Stimulated activated CD4-positive, alpha-beta T cell treated with anti-CD3 and anti-CD28 coated beads, Interleukin-2, amount 100 ng/mL, for 48 hours (primary cell): Measurements from ENCODE around the gene ZCCHC12.
A peak's percentile ranks its signal among the peaks of the same experiment; 100 is the strongest.
"Not testable (repeated sequence)": the region's sequence is repeated elsewhere in the genome, so short reads cannot be mapped to it uniquely, and the experiment has no call there.

ENCODE experiments used
- DNase-seq, 2 donors: peaks; one replicate each; pipeline ENCODE4 v3.0.0-alpha.2; 2020

Gene ZCCHC12

GRCh38 chrX:118823263-118824172, at the start of gene ZCCHC12:
TSS of gene ZCCHC12 (plus strand) at chrX:118823824. CDS start at chrX:118825245, 1,421 bp downstream.
- DNase-seq: peak in 1 of 2 donors; percentile 3

- no peak for DNase-seq
Measured at GRCh38 chrX:118779581-118779980, 44.0 kb upstream of the ZCCHC12 start.

GRCh38 chrX:118780509-118780908, 43.1 kb upstream of the ZCCHC12 start:
- DNase-seq: no peak

- DNase-seq: no peak
Measured at GRCh38 chrX:118780911-118781310, 42.7 kb upstream of the ZCCHC12 start.

- no peak for DNase-seq
Measured at GRCh38 chrX:118795528-118796280, 27.9 kb upstream of the ZCCHC12 start.

- no peak for DNase-seq
Measured at GRCh38 chrX:118802857-118803256, 20.8 kb upstream of the ZCCHC12 start.

- peak; percentile 10 to 26 for DNase-seq
Measured at GRCh38 chrX:118807151-118808017, 16.2 kb upstream of the ZCCHC12 start.

- DNase-seq: not testable (repeated sequence)
Measured at GRCh38 chrX:118817257-118817656, 6.4 kb upstream of the ZCCHC12 start.

- DNase-seq: no peak
Measured at GRCh38 chrX:118824173-118824730, 628 bp downstream of the ZCCHC12 start.

- DNase-seq: no peak
Measured at GRCh38 chrX:118825227-118825626, 1.6 kb downstream of the ZCCHC12 start.

GRCh38 chrX:118839334-118839958, 15.8 kb downstream of the ZCCHC12 start:
- DNase-seq: peak; percentile 59 to 64

- no peak for DNase-seq
Measured at GRCh38 chrX:118847676-118848075, 24.1 kb downstream of the ZCCHC12 start.

GRCh38 chrX:118853596-118853995, 30.0 kb downstream of the ZCCHC12 start:
- DNase-seq: no peak

GRCh38 chrX:118855681-118856310, 32.2 kb downstream of the ZCCHC12 start:
- DNase-seq: no peak

- no peak for DNase-seq
Measured at GRCh38 chrX:118857006-118857405, 33.4 kb downstream of the ZCCHC12 start.

GRCh38 chrX:118861338-118861737, 37.7 kb downstream of the ZCCHC12 start:
- no peak for DNase-seq

GRCh38 chrX:118862091-118862490, 38.5 kb downstream of the ZCCHC12 start:
- no peak for DNase-seq

- no peak for DNase-seq
Measured at GRCh38 chrX:118862979-118863378, 39.4 kb downstream of the ZCCHC12 start.

- no peak for DNase-seq
Measured at GRCh38 chrX:118864063-118864635, 40.5 kb downstream of the ZCCHC12 start.

GRCh38 chrX:118865231-118865630, 41.6 kb downstream of the ZCCHC12 start:
- DNase-seq: no peak

- no peak for DNase-seq
Measured at GRCh38 chrX:118867251-118867650, 43.6 kb downstream of the ZCCHC12 start.
